Measurements from ENCODE around the gene ADPGK. TPM values are rescaled to one million over a fixed set of nuclear protein-coding genes. Genes with fewer than 3 reads are reported as not detected.

ADPGK gene
- total RNA-seq, 1 experiment from 2014 or later: 48.4 TPM

- no peaks in the 10 kb centered on the region for H3K9me3 ChIP-seq (ENCODE audit: low read depth, low read length, poor library complexity, severe bottlenecking)
- BruUV-seq (replicated peaks): no TSS peak
- TF ChIP-seq CTCF (conservative IDR thresholded peaks at IDR 0.05; ENCODE audit: low read depth, low read length) (peak; percentile 56; the same call in 1 of the 2 replicates), EZH2 (IDR thresholded peaks at IDR 0.05; ENCODE audit: borderline replicate concordance, low read depth, low read length, poor library complexity, severe bottlenecking) (no peak)
- POLR2A ChIA-PET (ENCODE audit: low non-redundant PET): no interaction called here
- peak; percentile 71 for DNase-seq (ENCODE audit: low spot score)
- CTCF ChIA-PET: no interaction called here
- no peak overlapping the region for H3K27ac ChIP-seq (ENCODE audit: low read depth, low read length, poor library complexity, severe bottlenecking)
- peak overlapping the region; percentile 49 for H3K4me3 ChIP-seq (ENCODE audit: low read depth, low read length, poor library complexity, severe bottlenecking)
- H3K27me3 ChIP-seq (replicated peaks; ENCODE audit: insufficient read depth, low read depth, low read length, poor library complexity): no peaks in the 10 kb centered on the region
- H3K36me3 ChIP-seq (ENCODE audit: insufficient read depth, low read length, poor library complexity, severe bottlenecking): no peaks in the 10 kb centered on the region
- peaks cover 3% of the 10 kb centered on the region for H3K4me1 ChIP-seq (ENCODE audit: insufficient read depth, low read length, poor library complexity, severe bottlenecking)
- intact Hi-C loops (cut with micrococcal nuclease; ENCODE audit: unreplicated experiment): loop anchor here (2.0 to 5.0 kb wide), 2 partner anchors 284 to 471 kb away; no protein-coding TSS in a partner anchor
These were observed 13.2 kb upstream of the ADPGK start for GRCh38 chr15:72796515-72797337.

- peak overlapping the region; percentile 49 for H3K4me3 ChIP-seq (ENCODE audit: low read depth, low read length, poor library complexity, severe bottlenecking)
- no TSS peak for BruUV-seq (replicated peaks)
These were observed 12.6 kb upstream of the ADPGK start for GRCh38 chr15:72796210-72796514.

More at GRCh38 chr15:72796210-72796514, 12.6 kb upstream of the ADPGK start:
- POLR2A ChIA-PET (ENCODE audit: low non-redundant PET): no interaction called here
- H3K27ac ChIP-seq (ENCODE audit: low read depth, low read length, poor library complexity, severe bottlenecking): no peak overlapping the region
- H3K36me3 ChIP-seq (ENCODE audit: insufficient read depth, low read length, poor library complexity, severe bottlenecking): no peaks in the 10 kb centered on the region
- no peaks in the 10 kb centered on the region for H3K27me3 ChIP-seq (replicated peaks; ENCODE audit: insufficient read depth, low read depth, low read length, poor library complexity)
- no peak for DNase-seq (ENCODE audit: low spot score)
- CTCF ChIA-PET: no interaction called here
- intact Hi-C loops (cut with micrococcal nuclease; ENCODE audit: unreplicated experiment): loop anchor here (2.0 to 5.0 kb wide), 2 partner anchors 285 to 471 kb away; no protein-coding TSS in a partner anchor
- peaks cover 3% of the 10 kb centered on the region for H3K4me1 ChIP-seq (ENCODE audit: insufficient read depth, low read length, poor library complexity, severe bottlenecking)
- TF ChIP-seq CTCF (conservative IDR thresholded peaks at IDR 0.05; ENCODE audit: low read depth, low read length) (no peak), EZH2 (IDR thresholded peaks at IDR 0.05; ENCODE audit: borderline replicate concordance, low read depth, low read length, poor library complexity, severe bottlenecking) (no peak)
- H3K9me3 ChIP-seq (ENCODE audit: low read depth, low read length, poor library complexity, severe bottlenecking): no peaks in the 10 kb centered on the region

Measured in A673 (cell line).